ENCODE data around the gene NR6A1. TPM values are rescaled to one million over a fixed set of nuclear protein-coding genes. Genes with fewer than 3 reads are reported as not detected.

Gene NR6A1
- total and polyA plus RNA-seq, 11 donors, result 0.65 to 5.7 (median 1.6) TPM

- H3K36me3 ChIP-seq, result no peaks in the 10 kb centered on the region
- DNase-seq (no peak), ATAC-seq (no peak)
- no peak for TF ChIP-seq CTCF (IDR thresholded peaks at IDR 0.05)
- intact Hi-C loops (cut with DNase I), result no loop called here
- H3K9me3 ChIP-seq, result no peaks in the 10 kb centered on the region
- H3K4me1 ChIP-seq, result no peaks in the 10 kb centered on the region
- no peak overlapping the region for H3K27ac ChIP-seq
- H3K4me3 ChIP-seq, result no peak overlapping the region
- 82 to 91% (median 83%) methylated on average over 4 of the region's 4 CpGs for WGBS, 4 donors
- no peaks in the 10 kb centered on the region for H3K27me3 ChIP-seq
Measured at GRCh38 chr9:124747065-124747464, 24.0 kb downstream of the NR6A1 start.

- Histone ChIP-seq H3K4me3 (no peak overlapping the region), H3K4me1 (peaks cover 0 to 4% (median 0%) of the 10 kb centered on the region in 12 donors), H3K36me3 (no peaks in the 10 kb centered on the region), H3K27me3 (no peaks in the 10 kb centered on the region), H3K9me3 (no peaks in the 10 kb centered on the region), H3K27ac (no peak overlapping the region)
- no peak for ATAC-seq
- no peak for DNase-seq
- WGBS, 4 donors, result 80 to 88% (median 86%) methylated on average over 5 of the region's 5 CpGs
- TF ChIP-seq POLR2A (IDR thresholded peaks at IDR 0.05) (no peak), CTCF (IDR thresholded peaks at IDR 0.05) (no peak)
- intact Hi-C loops (cut with DNase I), result no loop called here
Measured at GRCh38 chr9:124743686-124744348, 27.3 kb downstream of the NR6A1 start.

- Histone ChIP-seq H3K36me3 (no peaks in the 10 kb centered on the region), H3K4me3 (no peak overlapping the region), H3K9me3 (no peaks in the 10 kb centered on the region), H3K27ac (no peak overlapping the region), H3K4me1 (peaks cover 0 to 4% (median 0%) of the 10 kb centered on the region in 12 donors), H3K27me3 (no peaks in the 10 kb centered on the region)
- no peak for TF ChIP-seq POLR2A (IDR thresholded peaks at IDR 0.05)
- TF ChIP-seq CTCF (IDR thresholded peaks at IDR 0.05), result no peak
- ATAC-seq, result no peak
- DNase-seq, result no peak
- intact Hi-C loops (cut with DNase I), result no loop called here
Measured at GRCh38 chr9:124742940-124743339, 28.2 kb downstream of the NR6A1 start.

- Histone ChIP-seq H3K36me3 (no peaks in the 10 kb centered on the region), H3K27me3 (no peaks in the 10 kb centered on the region), H3K27ac (no peak overlapping the region), H3K9me3 (no peaks in the 10 kb centered on the region), H3K4me3 (no peak overlapping the region), H3K4me1 (peaks cover 0 to 4% (median 0%) of the 10 kb centered on the region in 12 donors)
- DNase-seq (no peak), ATAC-seq (no peak)
- intact Hi-C loops (cut with DNase I), result no loop called here
- WGBS, 4 donors, result 50 to 67% (median 57%) methylated on average over 4 of the region's 4 CpGs
- TF ChIP-seq CTCF (IDR thresholded peaks at IDR 0.05) (no peak), POLR2A (IDR thresholded peaks at IDR 0.05) (no peak)
Measured at GRCh38 chr9:124741662-124742061, 29.4 kb downstream of the NR6A1 start.
